NCI-H2196 (cell line): ENCODE measurements around the gene CDH20.

Experiments used
- DNase-seq: peaks from one replicate; lab custom pipeline; 2025; ENCODE audit not compliant: unreplicated experiment; lab: John Stamatoyannopoulos, UW

Gene CDH20

GRCh38 chr18:61572084-61572655 is 238.9 kb downstream of the CDH20 start:
- DNase-seq, result no peak

DNA sequence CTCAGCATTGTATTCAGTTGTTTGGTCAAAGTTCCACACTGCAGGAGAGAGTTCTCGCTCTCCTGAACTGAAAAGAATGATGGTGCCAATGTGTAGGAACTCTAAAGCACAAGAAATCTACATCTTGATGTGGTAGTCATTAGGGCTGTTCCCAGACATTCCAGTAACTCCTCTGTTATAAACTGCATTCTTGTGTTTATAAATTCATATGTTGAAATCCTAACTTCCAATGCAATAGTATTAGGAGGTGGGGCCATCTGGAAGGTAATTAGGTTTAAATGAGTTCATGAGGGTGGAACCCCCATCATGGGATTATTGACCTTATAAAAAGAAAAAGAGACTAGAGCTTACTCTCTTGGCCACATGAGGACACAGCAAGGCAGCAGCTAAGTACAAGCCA is 239.6 kb downstream of the CDH20 start:
- DNase-seq, result no peak

DNA sequence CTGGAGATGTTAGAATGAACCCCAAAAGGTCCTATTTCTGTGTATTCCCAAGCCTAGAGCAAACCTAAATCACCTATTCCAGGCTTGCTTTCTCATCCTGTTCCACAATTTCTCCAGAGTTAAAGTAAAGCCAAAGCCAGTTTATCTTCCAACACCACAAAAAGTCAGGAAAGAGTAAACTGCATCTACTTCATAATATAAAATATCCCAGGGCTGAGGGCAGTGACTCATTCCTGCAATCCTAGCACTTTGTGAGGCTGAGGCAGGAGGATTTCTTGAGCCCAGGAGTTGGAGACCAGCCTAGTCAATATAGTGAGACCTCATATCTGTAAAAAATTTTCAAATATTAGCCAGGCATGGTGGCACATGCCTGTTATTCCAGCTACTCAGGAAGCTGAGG is 241.4 kb downstream of the CDH20 start:
- no peak for DNase-seq

DNA sequence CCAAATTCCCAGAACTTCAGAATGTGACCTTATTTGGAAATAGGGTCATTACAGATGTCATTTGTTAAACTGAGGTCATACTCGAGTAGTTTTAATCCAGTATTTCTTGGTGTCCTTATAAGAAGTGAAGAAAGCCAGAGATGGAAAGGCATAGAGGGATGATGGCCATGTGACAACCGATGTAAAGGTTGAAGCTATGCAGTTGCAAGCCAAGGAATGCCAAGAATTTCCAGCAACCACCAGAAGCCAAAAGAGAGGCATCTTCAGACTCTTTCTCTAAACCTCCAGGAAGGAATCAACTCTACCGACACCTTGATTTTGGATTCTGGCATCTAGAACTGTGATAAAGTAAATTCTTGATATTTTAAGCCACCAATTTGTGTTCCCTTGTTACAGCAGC is 242.2 kb downstream of the CDH20 start:
- DNase-seq, result no peak

DNA sequence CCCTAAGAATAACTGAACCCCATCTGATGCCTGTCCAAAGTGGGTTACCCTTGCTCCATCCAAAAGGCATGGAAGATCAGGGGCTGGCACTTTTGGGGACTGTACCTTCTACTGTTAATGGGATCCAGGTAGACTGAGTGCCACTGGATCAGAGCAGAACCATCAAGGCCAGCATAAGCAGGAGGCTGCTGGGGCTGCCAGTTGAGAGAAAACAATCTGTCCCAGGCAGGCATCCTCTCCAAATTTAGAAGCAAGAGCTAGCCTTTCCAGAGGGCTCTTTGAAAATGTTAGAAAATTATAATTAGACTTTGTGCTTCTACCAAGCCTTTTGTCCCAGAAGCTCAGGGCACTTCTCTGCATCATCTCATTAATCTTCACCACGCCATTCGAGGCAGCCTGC is 245.6 kb downstream of the CDH20 start:
- DNase-seq, result no peak

DNA sequence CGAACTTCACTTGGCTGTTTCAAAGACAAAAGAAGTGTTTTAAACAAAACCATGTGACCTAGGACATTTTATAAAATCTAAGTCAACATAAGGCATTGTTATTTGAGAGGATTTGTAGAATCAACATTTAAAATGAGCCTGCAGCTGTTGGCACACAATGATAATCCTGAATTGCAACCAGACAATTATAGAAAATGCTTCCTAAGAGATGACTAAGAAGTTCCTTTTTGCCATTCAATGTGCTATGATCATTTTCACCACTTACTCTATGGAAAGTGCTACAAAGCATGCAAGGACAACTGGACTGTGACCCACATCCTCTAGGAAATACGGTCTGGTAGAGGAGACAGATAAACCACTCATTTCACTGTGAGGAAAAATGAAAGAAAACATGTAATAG is 246.4 kb downstream of the CDH20 start:
- no peak for DNase-seq

DNA sequence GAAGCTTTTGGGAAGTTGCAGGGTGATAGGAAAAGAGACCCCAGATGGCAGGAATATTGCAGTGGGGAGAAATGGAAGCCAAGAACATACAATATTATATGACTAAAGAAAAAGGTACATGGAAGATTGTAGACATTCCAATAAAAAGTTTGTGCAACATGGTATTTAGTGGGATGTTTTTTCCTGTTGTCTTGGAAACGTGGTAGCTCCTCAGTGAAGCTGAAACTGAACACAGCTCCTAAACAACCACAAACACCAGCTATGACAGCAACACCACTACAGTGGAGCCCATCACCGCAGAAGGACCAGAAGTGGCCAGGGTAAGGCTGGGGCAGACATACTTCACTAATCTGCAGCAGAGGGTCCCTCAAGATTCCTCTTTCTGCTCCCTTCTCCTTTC is 246.8 kb downstream of the CDH20 start:
- DNase-seq, result no peak

DNA sequence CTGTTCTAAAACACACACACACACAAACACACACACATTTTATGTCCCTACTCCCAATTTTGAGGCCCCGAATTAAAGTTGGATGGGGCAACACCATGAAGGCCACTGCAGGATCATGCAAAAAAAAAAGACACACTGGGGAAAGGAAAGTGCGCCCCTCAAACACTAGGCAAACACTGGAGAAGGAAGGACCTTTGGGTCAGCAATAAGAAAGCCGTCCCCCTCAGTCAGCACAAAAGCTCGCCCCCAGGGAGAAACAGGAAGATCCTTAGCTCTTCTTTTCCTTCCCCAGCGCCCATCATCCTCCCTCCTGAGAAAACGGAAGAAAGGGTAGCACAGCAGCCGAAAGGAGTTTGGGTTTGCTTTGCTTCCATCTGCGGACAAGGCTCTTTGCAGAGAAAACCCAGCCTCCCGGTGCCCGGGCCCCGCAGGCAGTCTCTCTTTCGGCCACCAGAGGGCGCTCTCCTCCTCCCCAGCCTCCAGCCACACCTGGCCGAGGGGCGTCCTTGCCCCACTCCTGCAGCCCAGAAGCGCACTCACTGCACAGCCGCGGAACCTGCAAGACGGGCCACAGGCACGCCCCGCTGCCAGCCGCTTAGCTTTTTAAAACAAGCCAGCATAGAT is 248.5 kb downstream of the CDH20 start:
- DNase-seq, result peak; percentile 35

DNA sequence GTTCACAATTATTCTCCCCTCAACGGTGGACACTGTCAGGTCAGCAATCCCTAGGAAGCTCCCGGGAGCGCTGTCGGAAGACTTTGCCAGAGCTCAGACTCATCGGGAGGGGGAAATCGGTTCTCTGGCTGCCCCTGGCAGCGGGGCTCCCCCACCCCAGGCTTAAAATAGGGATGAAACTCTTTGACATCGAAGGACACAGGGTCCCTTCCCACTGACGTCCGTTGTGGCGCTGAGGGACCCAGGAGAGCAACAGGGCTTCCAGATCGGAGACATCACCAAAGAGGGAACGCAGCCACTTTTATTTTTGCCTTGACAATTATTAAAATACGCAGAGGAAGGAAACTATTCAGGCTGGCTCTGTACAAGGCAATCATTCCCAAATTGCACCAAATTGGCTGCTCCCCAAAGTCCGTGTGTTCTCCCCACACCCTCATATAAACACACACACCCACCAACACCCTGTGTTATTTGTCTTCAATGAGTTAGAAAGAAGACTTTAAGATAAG is 249.0 kb downstream of the CDH20 start:
- DNase-seq, result no peak

DNA sequence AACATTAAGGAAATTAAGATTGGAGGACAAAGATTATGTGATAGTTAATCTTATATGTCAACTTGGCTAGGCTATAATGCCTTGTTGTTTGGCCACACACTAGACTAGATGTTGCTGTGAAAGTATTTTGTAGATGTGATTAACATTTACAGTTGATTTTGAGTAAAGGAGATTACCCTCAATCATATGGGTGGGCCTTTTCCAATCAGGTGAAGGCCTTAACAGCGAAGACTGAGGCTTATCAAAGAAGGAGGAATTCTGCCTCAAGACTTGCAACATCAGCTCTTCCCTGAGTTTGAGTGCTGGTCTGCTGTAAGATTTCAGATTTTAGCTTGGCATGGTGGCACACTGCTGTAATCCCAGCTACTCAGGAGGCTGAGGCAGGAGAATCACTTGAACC is 250.3 kb downstream of the CDH20 start:
- no peak for DNase-seq

GRCh38 chr18:61587865-61588264 is 254.6 kb downstream of the CDH20 start:
- no peak for DNase-seq

- DNase-seq, result no peak
These were observed 256.0 kb downstream of the CDH20 start for GRCh38 chr18:61589053-61589723.

DNA sequence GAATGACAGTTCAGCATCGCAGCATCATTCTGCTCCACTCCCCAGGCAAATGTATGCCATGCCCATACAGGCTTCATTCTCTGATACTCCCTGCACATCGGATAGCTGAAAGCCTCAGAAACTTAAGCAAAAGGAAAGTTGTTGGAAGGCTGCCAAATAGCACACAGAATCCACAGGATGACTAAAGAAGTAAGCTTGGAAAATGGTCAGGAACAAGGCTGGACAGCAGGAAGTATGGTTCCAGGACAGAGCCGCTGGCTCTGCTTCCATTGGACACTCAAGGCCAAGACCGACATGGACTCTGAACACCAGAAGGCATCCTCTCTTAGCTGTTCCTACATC is 256.5 kb downstream of the CDH20 start:
- no peak for DNase-seq

DNA sequence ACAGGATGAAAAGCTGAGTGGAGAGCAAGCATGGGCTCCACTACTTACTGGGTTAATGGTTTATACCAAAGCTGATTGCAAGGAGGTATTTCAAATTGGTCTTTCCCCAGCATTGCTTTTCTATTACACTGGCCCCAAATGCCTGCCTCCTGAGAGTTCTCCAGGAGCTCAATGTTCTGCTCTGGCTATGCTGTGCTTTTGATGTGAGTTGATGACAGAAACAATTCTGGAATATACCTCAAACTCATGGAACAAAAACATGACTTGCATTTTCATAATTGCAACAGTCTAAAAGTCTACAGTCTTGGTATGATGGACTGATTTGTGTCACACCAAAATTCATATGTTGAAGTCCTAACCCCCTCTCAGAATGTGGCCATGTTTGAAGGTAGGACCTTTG is 258.0 kb downstream of the CDH20 start:
- DNase-seq, result no peak

- DNase-seq, result no peak
These were observed 262.5 kb downstream of the CDH20 start for GRCh38 chr18:61595615-61596251.

DNA sequence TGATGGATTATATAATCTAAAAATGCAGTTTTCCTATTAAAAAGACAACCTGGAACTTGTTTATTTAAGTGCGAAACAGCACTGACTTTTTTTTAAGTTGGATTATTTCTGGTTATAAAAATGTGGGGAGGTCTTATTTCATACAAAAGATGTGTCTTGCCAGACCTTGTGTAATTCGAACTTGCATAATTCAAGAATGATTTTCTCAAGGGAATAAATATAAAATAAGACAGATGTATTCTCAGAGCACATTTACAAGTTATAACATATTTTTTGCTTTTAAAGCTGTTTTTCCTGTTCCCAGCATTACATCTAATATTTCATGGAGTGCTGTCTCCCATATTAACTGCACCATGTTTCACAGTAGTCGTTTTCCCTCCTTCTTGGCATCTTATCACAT is 263.1 kb downstream of the CDH20 start:
- no peak for DNase-seq

DNA sequence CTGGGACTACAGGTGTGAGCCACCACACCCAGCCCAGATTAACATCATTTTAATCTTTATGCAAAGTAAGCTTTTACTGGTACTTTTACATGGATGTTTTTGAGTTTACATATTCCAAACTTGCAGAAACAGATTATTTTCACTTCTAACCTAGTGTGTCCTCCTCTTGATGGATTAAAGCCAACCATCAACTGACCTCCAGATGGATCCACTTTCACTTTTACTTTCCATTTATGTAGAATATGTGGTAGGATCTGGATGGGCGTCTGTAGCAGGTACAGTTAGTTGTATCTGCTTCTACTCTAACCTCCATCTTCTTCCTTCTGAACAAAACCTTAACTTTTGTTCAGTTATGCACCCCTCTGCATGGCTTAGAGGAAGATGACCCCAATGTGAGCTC is 264.1 kb downstream of the CDH20 start:
- no peak for DNase-seq

GRCh38 chr18:61600422-61600821 is 267.2 kb downstream of the CDH20 start:
- no peak for DNase-seq

DNA sequence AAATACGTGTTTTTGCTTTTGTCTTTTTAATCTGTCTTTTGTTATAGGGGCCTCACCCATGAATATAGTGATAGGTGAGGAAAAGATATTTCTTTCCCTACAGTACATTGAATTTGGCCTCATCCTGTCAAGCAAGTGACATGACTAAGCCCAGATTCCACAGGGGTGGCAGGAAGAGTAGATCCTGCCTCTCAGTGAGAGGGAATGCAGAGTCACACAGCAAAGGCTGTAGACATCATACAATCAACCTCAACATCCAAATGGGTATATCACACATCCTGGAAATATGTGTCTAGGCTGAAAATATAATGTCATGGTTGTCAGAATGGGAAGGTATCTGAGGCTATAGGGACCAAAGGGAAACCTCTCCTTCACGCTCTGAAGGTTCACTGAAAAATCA is 269.6 kb downstream of the CDH20 start:
- DNase-seq, result no peak
